Measurements from ENCODE around the gene PAQR7.
"Not testable (repeated sequence)": the region's sequence is repeated elsewhere in the genome, so short reads cannot be mapped to it uniquely, and the experiment has no call there.

PAQR7 gene

DNA sequence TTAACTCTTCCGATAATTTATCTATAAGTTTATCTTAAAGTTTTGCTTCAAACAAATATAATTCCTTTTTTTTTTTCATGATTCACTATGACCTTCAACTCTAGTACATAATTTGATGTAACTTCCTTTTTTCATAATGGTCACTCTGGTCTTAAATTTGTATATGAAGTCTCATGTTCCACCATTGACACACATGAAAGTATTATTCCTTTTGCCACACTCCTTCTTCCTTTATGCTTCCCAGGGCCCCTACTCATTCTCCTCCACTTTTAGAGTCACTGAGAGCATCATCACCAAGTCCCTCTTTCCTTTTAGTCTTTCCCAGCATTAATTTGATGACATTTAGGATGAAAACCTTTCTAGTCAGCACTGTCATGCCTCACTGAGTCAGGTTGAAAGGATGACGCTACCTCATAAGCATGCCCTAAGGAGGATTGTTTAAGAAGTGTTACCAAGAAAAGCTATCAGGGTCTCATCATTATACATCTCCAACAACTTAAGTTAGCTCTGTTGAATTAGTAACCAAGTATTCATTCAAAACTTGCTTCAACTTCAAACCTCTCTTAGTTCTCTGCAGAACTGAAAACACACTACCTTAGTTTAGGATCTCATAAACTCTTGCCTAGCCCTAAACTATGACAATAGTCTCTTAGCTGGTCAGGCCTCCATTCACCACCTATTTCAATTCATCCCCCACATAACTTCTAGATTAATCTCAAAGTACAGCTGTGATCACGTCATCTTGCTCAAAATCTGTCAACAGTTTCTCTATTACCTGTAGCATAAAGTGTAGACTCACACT, 30.8 kb downstream of the PAQR7 start:
- no peak for DNase-seq

DNA sequence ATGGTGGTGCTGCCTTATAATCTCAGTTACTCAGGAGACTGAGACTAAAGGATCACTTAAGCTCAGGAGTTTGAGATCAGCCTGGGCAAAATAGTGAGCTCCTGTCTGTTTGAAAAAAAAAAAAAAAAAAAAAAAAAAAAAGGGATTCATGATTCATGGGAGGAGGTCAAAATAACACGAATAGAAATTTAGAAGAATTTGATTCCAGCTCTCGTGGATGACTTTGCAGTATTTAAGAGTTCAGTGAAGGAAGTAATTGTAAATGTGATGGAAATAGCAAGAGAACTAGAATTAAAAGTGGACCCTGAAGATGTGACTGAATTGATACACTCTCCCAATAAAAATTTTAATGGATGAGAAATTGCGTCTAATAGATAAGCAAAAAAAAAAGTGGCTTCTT, 32.0 kb downstream of the PAQR7 start:
- no peak for DNase-seq

DNA sequence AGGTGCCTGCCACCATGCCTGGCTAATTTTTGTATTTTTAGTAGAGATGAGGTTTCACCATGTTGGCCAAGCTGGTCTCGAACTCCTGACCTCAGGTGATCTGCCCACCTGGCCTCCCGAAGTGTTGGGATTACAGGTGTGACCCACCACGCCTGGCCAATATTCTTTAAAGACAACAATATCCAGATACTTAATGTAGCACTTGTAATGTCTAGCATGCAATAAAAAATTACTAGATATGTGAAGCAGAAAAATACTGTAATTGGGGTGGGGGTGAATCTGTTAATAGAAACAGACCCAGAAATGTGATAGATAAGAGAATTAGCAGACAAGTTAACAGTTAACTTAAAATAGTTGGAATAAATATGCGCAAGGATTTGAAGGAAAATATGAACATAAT, 35.7 kb downstream of the PAQR7 start:
- not testable (repeated sequence) for DNase-seq

DNA sequence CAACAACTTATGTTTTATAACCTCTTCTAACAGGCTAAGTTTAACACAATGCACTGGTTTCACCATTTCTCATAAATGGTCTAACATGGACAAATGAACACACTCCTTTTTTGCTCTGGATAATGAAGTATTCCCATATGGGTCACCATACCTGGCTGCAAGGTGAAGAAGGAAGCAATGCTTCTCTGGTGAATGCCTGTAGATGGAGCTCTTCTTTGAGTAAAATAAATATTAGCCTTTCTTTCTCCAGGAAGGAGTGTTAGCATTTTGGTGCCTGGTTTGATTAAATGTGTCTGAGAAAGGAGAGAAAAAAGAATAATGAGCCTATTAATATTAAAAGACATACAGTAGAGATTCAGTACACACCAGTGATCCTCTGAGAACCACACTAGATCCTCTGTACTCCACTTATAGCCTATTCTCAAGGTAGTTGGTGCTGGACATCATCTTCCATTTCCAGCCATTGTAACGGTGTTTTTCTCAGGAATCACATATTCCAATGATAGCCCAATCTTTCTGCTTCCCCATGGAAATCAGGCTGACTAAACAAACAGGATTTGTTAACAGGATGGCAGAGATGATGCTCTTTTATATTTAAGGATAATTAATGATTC, 38.1 kb downstream of the PAQR7 start:
- DNase-seq = no peak

DNA sequence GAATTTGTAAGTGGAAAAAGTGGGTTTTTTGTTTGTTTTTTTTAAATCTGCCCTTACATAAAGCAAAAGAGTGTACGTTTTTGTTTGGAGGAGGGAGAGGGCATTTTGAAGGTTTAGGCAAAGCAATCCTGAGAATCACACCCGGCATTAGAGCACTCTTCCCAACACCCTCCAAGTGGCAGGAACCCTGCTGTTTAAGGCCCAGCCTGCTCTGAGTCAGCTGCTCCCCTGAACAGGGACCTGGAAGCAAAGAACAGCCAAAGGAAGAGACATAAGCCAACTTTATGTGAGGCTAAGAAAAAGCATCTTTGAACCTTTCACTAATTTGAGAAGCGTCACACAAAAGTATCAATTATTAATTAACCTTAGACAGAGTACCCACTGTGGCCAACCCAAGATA, 38.8 kb downstream of the PAQR7 start:
- no peak for DNase-seq

DNA sequence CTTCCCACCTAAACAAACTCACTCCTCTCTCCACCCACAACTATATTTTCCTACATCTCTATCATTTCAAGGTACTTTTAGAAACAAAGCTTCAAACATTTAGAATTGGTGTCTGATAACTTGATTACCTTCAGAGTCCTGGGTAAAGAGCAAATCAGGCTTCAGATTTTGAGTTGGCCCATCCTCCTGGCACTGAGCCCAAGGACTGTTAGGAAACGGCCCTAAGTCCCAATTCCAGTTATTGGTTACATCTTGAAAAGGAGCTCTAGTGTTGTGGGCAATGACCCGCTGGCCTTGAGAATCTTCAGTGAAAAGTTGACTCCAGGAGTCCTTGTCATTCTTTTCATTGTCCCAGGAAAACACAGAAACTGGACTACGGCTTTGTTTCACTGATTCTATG, 40.6 kb downstream of the PAQR7 start:
- DNase-seq = no peak

DNA sequence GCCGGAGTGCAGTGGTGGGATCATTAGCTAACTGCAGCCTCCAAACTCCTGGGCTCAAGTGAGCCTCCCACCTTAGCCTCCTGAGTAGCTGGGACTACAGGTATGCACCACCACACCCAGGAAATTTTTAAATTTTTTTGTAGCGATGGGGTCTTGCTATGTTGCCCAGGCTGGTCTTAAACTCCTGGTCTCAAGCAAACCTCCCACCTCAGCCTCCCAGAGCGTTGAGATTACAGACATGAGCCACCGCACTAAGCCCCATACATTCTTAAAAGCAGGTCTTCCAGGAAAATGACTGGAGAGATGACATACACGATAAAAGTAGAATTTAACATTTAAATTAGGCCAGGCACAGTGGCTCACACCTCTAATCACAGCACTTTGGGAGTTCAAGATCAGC, 42.4 kb downstream of the PAQR7 start:
- no peak for DNase-seq

DNA sequence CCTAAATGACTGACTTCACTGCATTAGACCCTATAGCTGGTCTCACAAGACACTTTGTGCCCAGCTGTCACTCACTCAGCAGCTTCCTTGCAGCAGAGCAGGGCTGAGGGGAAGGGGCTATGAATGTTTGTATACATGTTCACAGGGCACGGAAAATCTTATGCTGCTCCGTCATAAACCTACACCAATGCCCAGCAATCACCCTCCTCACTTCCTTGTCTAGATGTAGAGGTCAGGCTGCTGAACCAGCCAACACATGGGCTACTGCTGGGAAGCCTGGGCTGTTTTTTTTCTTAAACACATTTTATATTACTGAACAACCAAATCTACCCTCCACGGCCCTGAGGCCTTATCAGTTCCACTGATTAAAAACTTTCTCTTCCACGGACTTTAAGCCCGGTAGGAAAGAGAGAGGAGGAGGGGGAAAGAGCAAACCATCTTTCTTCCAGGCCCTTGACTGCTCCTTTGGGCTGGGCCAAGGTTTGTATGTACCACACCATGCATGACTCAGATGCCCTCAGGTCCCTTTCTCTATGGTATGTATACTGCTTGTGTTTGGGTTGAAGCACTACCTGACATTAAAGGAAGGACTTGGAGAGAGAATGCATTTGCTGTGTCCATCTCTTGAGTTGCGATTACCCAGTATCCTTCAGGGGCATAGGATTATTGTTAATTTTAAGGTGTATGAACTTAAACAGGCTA, 43.0 kb downstream of the PAQR7 start:
- no peak for DNase-seq

DNA sequence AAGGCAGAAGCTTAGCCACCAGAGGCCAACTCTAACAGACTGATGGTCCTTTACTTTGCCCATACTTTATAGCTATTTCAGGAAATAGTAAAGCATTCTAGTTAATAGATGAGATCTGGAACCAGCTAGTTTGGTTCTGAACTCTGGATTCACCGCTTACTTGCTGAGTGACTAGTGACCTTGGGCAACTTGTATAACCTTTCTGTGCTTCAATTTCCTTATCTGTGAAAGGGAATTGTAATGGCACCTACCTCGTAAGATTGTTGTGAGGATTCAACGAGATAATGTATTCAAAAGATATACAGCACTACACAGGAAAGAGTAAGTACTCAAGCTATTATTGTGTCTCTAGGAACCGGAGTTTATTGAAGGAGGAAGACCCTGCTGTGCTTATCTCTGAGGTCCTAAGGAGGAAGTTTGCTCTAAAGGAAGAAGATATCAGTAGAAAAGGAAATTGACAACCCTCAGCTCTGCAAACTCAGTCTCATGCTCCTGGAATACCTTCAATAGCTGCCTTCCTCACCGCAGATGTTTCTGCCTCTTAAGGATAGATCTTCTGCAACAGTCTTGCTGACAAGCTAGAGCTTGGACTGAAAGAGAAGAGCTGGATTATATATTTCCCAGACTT, 43.8 kb downstream of the PAQR7 start:
- DNase-seq = no peak

DNA sequence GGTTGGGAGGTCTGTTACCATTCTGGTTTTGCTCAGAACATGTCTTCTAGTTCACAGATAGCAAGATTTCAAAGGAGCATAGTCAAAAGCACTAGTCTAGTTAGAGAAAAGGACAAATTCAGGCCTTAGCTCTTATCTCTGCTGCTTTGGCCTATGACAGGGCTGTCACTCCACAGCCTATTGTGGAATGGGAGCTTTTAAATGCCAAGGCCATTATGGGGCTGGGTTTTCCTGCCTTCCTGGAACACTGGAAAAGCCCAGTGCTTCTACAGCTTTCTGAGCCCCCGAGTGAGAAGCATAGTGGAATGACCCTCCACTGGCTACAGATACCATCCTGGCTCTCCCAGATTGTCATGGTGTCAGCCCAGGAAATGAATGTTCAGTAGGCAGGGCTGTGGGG, 46.5 kb downstream of the PAQR7 start:
- no peak for DNase-seq

DNA sequence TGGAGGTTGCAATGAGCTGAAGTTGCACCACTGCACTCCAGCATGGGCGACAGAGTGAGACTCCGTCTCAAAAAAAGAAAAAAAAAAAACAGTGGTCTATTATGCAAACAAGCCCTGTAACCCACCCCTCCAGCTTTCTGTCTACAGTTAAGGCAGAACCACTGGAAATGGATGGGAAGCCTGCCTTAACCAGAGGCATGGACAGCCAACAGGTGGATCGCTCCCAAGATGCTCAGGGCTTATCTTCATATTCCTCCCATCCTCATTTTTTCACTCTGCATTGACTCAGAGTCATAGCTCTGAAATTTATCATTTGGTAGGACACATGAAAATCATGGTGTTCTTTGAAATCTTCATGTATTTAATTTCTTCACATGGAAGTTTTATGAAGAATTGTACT, 47.0 kb downstream of the PAQR7 start:
- DNase-seq = no peak

DNA sequence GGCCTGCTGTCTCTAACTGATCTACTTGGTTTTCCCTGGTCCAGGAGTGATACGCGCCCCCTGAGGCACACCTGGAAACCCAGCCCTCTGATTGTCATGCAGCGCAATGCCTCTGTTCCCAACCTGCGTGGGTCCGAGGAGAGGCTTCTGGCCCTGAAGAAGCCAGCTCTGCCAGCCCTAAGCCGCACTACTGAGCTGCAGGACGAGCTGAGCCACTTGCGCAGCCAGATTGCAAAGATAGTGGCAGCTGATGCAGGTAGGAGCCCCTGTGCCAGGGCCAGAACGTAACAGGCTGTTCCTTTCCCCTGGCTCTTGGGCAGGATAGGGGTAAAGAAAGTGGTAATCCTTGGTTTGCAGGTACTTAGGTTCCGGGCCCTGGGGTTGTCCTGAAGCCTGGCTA, 48.9 kb downstream of the PAQR7 start:
- no peak for DNase-seq

DNA sequence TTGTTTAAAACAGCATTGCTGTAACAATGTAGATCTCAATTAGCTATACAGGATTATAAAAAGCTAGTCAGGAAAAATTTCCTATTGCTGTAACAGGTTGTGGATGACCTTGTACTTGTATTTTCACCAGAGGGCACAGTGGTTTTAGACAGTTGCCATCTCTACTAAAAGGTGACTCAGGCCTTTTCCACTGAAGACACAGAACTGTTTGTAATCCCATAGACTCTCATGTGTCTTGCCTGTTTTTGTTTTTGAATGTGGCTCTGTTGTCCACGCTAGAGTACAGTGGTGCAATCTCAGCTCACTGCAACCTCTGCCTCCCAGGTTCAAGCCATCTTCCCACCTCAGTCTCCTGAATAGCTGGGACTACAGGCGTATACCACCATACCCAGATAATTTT, 49.9 kb downstream of the PAQR7 start:
- no peak for DNase-seq

DNA sequence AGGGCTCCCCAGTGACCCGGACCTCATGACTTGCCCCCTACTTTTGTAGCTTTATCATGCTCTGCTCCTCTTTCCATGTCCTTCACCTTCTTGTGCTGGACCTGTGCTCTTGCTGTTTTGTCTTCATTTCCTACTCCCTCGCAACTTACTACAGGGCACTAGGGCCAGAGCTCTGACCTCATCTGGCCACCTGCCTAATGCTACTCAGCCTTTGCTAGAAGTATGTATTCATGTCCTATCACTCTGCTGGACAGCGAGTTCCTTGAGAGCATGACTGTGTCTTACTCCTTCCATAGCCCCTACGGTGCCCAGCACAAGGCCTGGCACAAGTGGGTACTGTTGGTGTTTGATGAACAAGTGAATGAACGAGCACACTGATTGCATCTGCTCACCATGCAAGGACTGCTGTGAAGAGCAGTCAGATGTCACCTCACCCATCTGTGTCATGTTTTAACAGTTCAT, 53.8 kb downstream of the PAQR7 start:
- DNase-seq = no peak

DNA sequence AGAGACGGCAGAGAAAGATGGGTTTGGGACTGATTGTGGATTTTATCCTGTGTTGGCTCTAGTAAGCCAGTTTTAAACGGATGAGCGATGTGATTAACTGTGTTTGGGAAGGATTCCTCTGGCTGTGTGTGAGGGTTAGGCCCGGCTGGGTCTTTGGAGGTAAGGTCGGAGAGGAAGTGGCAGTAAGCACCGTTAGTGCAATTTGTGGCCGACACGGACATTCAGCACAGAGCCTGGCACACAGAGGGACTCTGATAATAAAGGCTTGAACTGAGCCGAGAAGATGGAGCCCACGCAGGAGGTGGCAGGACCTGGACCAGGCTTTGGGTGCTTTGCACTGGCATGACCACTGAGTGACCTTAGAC, 54.4 kb downstream of the PAQR7 start:
- no peak for DNase-seq

DNA sequence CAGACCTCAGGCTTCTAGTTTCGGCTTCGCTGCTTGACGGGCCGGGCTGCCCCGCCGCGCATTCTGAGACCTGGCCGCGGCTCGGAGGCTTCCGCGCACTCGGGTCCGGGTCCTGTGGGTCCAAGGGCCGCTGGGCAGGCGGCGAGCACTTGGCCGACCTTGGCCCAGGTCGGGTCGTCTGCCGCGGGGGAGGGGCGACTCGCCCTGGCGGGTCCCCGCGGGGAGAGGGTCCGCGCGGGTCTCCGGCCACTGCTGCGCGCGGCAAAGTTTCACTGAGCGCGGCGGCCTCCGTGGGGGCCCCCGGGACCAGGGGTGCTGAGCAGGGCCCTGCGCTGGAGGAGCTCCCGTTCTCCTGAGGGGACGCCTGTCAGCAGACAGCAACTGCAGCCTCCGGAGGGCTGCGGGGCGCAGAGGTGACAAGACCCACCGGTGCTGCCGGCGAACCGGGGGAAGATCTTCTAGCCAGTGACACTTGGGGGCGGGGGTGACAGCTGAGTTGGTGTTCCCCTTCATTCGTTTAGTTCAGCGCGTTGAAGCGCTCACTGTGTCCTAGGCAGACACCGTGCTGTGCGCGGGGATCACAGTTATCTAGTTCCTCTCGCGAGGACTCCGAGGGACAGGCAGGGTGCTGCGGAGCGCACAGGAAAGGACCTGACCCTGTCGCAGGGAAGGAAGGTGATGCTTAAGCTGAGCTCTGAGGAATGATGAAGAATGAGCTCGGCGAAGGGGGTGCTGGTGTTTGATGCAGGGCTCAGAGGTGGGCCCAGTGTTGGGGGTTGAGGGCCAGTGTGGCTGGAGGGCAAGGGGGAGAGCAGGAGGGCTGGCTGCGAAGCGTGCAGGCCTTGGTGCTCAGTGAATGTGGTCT, 55.0 kb downstream of the PAQR7 start:
- DNase-seq = no peak

DNA sequence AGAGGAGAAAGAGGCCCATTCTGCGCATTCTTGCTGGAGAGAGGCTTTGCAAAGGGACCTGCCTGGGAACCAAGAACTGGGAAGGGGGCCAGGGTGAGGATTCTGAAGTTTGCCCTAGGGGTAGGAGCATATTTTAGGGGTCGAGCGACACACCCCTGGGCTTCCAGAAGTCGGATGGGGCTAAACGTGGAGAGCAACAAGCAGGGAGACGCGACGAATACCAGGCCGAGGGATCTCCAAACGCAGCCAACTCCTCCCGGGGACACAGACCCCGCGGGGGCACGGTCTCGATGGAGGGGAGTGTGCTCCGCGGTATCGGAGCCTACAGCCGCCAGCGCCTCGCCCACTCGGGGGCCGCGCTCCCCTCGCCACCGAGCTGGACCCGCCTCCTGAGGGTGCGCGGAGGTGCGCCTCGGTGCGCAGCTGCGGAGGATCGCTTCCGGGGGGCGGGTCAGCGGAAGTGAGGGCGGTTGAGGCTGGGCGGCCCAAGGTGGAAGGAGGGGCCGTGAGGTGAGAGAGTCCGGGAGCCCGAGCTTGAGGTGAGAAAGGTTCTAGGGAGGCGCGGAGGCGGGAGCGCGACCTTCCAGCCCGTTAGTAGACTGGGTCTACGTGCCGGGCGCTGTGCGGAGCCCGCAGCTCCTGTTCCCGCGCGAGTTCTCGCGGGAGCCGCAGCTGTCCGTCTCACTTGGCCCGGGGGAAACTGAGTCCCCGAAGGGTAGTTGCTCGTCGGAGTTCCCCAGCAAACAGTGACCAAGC, 55.8 kb downstream of the PAQR7 start, which contains the start of gene MTFR1L:
Gene MTFR1L, plus strand, starts transcription at position 464 of the 756 bp plus-strand sequence. CDS start 3,151 bp downstream, outside the sequence.
- DNase-seq = peak; percentile 49 to 78

DNA sequence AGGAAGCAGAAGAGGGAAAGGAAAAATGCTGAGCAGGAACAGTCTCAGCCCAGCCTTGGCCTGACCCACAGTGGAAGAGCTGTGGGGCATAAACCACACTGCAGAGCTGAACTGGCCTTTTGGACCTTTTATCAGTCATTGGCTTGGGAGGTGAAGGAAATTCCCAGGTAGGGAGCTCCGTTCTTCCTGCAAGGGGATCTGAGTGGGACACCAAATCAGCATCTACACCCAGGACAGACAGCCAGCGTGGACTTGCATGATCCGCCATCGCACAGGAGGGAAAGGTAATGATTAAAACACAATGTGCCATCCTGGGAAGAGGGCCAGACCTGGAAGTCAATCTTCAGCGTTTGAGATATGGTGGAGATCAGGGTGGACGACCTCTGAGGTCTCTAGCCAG, 56.9 kb downstream of the PAQR7 start:
- no peak for DNase-seq

DNA sequence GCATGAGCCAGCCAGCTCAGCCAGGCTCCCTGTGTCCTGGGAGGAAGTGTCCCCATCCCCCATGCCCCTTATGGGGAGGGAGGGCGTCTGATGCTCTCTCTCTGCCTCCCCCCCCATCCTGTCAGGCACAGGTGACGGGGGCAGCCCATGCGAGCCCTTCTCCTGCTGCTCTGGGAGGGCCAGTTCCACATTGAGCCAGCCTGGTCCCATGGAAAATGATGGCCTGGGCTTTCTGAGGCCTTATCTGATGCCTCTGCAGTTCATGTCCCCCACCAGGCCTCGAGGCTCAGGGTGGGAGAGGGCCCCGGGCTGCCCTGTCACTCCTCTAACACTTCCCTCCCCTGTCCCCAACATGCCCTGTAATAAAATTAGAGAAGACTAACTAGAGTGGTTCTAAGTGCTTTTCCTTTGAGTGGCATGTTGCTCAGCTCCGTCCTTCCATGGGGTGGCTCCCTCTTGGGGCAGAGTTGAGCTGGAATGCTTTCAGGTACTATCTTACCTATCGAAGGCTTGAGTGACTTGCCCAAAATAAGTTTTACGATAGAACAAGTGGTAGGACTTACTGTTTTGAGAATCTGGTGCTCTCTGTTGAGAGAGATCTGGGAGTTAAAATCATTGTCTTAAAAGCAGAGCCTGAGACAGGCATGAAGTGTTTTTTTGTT, 57.5 kb downstream of the PAQR7 start:
- DNase-seq = no peak

DNA sequence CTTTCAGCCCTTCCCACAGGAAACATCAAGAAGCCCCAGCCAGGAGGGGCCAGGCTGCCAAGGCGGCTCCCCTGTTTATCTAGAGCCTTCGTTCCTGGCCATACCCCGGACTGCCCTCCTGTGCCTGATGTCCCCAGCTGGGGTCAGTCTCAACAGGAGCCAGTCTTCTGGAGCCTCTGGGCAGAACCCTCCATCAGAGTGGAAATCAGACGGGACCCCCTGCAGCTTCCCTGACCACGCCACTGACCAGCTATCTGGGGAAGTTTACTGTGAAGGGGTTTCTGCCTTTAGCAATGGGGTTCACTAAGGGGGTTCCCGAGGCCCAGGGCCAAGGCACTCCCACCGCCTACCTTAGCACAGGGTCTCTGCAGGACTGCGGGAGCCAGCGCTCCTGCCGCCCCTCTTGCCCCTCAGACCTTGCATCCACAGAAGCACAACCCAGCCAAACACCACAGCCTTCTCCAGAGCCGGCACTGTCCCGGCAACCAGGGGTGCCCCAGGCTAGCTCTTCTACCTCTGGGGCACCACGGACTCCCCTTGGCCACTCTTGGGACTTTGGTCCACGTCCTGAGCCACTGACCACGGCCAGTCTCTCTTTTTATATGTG, 59.3 kb downstream of the PAQR7 start:
- no peak for DNase-seq

All from NCI-H1930 (cell line).